ENCODE data around the gene MLPH. TPM values are rescaled to one million over a fixed set of nuclear protein-coding genes. Genes with fewer than 3 reads are reported as not detected.
"Not testable (repeated sequence)": the region's sequence is repeated elsewhere in the genome, so short reads cannot be mapped to it uniquely, and the experiment has no call there.

Gene MLPH
- total RNA-seq, 1 donor from 2014 or later: 88.9 TPM

GRCh38 chr2:237455764-237456163 lies 31.3 kb upstream of the MLPH start:
- intact Hi-C loops (cut with micrococcal nuclease): no loop called here
- peak; percentile 26 for ATAC-seq
- DNase-seq: no peak

GRCh38 chr2:237456200-237456843 lies 30.7 kb upstream of the MLPH start:
- ATAC-seq (peak; percentile 90), DNase-seq (peak; percentile 89)
- intact Hi-C loops (cut with micrococcal nuclease): no loop called here

- intact Hi-C loops (cut with micrococcal nuclease): no loop called here
- no peak for ATAC-seq
- DNase-seq: no peak
Observed at GRCh38 chr2:237457388-237457941, 29.6 kb upstream of the MLPH start.

GRCh38 chr2:237458519-237458918 lies 28.5 kb upstream of the MLPH start:
- ATAC-seq: no peak
- intact Hi-C loops (cut with micrococcal nuclease): no loop called here
- DNase-seq: no peak

GRCh38 chr2:237459226-237459625 lies 27.8 kb upstream of the MLPH start:
- ATAC-seq: no peak
- intact Hi-C loops (cut with micrococcal nuclease): no loop called here
- no peak for DNase-seq

- ATAC-seq (no peak), DNase-seq (no peak)
- intact Hi-C loops (cut with micrococcal nuclease): no loop called here
Observed at GRCh38 chr2:237459741-237460174, 27.3 kb upstream of the MLPH start.

- DNase-seq (no peak), ATAC-seq (no peak)
- intact Hi-C loops (cut with micrococcal nuclease): no loop called here
Observed at GRCh38 chr2:237464757-237465391, 22.2 kb upstream of the MLPH start.

GRCh38 chr2:237465515-237466148 lies 21.4 kb upstream of the MLPH start:
- no peak for ATAC-seq
- no peak for DNase-seq
- intact Hi-C loops (cut with micrococcal nuclease): no loop called here

- DNase-seq (no peak), ATAC-seq (no peak)
- intact Hi-C loops (cut with micrococcal nuclease): no loop called here
Observed at GRCh38 chr2:237466211-237466610, 20.8 kb upstream of the MLPH start.

GRCh38 chr2:237467447-237468179 lies 19.4 kb upstream of the MLPH start:
- ATAC-seq: no peak

GRCh38 chr2:237469410-237469809 lies 17.6 kb upstream of the MLPH start:
- DNase-seq; intact Hi-C loops (cut with micrococcal nuclease); ATAC-seq: not testable (repeated sequence)

More at GRCh38 chr2:237467447-237468179, 19.4 kb upstream of the MLPH start:
- intact Hi-C loops (cut with micrococcal nuclease): no loop called here
- no peak for DNase-seq

GRCh38 chr2:237469849-237470248 lies 17.2 kb upstream of the MLPH start:
- DNase-seq (no peak), ATAC-seq (no peak)
- intact Hi-C loops (cut with micrococcal nuclease): no loop called here

GRCh38 chr2:237470914-237471313 lies 16.1 kb upstream of the MLPH start:
- DNase-seq (no peak), ATAC-seq (no peak)
- intact Hi-C loops (cut with micrococcal nuclease): no loop called here

- intact Hi-C loops (cut with micrococcal nuclease): no loop called here
- peak; percentile 66 for DNase-seq
- ATAC-seq: peak; percentile 48
Observed at GRCh38 chr2:237471438-237472186, 15.4 kb upstream of the MLPH start.

GRCh38 chr2:237472187-237472712 lies 14.8 kb upstream of the MLPH start:
- intact Hi-C loops (cut with micrococcal nuclease): no loop called here
- DNase-seq: no peak
- no peak for ATAC-seq

GRCh38 chr2:237472909-237473877 lies 13.9 kb upstream of the MLPH start:
- no peak for ATAC-seq
- intact Hi-C loops (cut with micrococcal nuclease): no loop called here

GRCh38 chr2:237473878-237474441 lies 13.1 kb upstream of the MLPH start:
- DNase-seq: no peak
- intact Hi-C loops (cut with micrococcal nuclease): no loop called here
- ATAC-seq: no peak

More at GRCh38 chr2:237472909-237473877, 13.9 kb upstream of the MLPH start:
- DNase-seq: no peak
